NCI-H1105 (cell line): ENCODE data around the gene KNSTRN.
A peak's percentile ranks its signal among the peaks of the same experiment; 100 is the strongest.

Experiments
- DNase-seq: peaks from one replicate; lab custom pipeline; 2025; lab: John Stamatoyannopoulos, UW

KNSTRN gene

DNA sequence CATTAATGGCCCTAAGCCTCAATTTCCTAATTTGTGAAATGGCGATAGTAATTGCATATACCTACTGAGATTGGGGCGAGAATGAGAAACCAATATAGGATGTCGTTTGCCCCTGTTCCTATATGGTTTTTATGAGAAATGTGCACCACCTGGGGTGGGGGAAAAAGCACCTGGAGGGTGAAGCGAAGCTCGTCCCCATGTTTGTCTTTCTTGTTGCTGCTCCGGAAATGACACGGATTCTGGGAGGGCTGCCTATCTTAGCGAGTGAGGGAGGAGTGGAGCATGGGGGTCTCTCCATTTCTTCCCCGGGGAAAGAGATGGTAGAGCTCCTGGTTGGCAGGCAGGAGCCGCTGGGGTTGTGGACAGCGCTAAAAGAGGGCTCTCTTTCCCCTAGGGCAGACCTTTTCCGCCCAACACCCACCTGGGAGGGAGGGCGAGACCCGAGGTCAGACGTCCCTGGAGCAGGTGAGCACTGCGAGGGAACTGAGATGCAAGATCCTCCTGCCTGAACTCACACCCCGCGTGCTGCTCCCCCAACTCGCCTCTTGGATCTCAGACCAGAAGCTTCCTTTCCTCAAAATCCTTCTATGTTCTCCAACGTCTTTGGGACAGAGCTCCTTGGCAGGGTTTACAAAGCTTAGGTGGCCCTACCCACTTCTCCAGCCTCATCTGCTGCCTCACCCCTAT, 52.6 kb downstream of the KNSTRN start:
- DNase-seq = no peak

DNA sequence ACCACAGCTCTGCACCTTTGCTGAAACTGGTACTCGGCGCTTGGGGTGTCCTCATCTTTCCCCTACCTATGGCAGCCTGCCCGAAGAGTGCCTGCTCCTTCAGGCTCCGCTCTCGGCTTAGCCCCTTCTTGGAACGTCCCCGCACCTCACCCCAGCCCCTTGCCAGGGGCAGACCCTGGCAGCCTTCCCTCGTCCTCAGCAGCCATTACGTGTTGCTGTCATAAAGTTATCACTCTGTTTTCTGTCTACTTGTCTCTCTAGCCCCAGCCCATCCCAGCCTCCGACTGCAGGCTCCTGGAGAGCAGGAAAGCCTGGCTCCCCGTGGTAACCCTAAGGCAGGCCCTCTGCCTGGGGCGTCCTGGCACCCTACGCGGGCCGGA, 53.2 kb downstream of the KNSTRN start:
- DNase-seq = no peak

DNA sequence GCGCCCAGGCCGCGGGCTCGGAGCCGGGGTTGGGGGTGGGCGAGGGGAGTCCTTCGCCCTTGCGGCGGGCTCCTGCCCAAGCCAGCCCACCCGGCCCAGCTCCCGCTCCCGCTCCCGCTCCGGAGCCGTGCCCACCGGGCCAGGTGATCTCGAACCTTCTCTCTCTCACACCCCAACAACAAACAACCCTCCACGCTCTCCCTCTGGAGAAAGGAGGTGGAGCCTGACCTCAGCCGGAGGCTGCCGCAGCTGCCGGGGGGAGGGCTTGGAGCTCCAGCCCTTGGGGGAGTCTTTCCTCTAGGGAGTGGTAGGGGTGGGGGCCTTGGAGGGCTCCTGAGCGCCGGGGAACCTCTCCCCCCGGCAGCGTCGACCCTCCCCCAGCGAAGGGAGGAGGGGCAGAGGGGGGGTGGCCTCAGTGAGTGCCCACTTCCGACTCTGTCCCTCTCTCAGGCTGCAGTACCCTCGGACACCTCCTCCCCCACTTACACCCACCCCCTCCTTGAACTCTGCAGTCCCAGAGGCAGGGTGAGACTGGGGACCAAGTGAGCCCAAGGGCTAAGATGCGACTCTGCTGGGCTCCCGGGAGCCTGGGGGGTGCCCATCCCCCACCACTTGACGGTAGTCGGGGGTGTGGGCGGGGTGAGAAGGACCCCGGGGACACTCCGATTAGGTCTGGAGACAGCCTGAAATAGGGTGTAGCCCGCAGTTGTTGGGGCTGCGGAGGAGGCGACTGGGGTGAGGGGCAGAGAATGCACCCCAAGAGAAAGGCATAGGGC, 53.8 kb downstream of the KNSTRN start:
- no peak for DNase-seq

DNA sequence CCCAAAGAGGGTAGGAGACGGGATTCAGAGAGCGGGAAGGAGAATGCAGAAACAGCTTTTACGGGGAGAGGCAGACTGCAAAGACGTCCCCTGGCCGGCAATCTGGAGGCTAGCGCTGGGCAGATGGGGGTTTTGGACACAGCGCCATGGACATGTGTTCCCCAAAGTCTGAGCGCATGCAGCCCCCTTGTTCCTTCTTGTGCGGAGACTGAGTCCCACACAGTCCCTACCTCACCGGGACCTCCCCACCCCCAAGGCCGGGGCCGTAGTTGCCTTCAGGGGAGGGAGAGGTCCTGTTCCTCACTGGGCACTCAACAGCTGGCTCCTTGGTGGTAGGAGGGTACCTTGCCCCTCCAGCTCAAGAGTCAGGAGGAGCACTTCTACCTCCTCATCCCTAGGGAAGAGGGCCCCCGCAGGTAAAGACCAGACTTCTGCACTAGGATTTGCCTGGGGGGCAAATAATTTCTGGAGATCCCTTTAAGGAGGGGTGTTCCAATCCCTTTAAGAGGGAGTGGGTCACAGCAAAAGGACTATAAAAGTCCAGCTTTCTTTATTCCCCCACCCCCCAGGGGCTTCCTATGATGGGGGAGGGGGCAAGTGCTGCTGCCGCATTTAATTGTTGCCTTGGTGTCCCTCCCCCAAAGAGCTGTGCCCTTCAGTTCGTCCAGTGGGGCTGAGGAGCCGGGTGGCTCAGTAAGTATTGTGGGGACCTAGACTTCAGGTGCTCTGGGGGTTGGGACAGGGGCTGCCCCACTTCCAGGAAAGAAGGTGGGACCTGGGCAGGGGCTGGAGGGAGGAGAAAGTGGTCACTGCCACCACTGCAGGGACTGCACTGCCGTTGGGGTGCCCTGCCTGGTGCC, 54.6 kb downstream of the KNSTRN start:
- no peak for DNase-seq

DNA sequence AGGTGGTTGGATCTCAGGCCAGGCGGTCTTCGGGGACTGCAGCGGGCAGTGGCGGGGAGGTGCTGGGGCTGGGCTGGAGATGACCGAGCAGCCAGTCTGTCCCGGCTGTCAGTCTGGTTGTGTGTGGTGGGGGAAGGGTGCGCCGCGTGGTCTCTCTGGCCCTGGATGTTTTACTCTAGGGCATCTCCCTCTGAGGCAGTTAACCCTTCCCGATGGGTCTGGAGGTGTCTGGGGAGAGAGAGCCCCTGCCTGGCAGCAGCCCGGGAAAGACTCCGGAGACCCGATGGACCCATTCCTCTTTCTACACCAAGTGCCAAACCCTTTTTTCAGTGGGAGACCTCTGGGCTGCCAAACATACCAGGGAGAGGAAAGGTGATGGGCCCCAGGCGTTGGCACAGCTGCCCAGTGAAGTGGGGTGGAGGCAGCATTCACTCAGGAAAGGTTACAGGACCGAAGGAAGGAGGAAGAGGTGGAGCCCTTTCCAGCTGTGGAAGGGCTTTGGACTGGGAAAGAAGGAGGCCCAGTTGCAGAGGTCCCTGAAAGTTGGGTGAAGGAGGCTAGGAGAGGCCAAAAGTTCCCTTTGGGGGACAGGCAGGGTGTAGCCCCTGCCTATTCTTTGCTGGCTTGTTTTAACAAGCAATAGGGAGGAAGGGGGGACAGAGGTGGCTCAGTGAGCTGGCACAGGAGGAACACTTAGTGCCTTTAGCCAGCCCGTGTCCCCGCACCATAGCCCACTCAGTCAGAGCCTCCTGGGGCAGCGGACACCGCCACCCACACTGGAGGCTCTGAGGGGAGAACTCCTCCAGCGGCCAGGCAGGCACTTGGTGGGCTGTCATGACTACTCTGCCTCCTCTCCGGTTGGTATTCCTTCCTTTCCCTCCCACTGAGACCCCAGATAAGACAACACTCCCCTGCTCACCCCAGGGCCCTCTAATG, 55.5 kb downstream of the KNSTRN start:
- DNase-seq = no peak

DNA sequence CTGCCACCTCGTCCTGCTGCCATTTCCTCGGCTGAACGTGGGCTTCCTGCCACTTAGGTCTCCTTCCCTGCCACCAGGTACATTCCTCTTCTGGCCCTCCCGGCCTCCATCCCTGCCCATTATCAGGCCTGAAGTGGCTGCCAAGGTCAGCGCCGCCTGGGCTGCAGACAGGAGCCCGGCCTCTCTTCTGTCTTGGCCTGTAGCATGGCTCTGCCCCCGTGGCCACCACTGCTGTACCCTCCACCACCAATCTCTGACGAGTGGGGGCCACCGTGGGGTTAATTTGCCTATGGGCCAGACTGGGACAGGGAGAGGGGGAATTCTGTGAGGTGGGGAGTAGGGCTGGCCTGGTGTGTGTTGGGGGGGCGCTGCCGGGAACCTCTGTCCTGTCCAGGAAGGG, 56.2 kb downstream of the KNSTRN start:
- DNase-seq = no peak

DNA sequence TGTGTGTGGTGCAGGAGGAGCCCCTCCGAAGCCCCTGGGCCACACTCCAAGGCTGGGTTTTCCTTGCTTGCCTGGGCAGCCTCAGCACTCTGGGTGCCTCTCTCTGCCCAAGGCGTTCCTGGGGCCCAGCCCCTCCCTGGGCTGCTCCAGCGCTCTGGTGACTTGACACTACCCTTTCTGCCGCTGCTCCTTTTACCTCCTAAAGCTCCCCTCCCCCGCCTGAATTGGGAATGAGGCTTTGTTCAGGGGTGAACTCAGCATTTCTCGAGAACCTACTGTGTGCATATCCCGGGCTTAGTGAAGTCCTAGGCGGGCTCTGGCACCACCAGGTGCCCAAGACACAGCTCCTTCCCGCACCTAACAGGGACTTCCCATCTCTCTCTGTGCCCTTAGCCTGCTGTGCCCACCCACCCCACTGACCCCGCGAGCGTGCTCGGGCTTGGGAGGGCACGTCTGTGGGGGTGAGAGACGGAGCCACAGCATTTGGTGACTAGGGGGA, 57.0 kb downstream of the KNSTRN start:
- no peak for DNase-seq

DNA sequence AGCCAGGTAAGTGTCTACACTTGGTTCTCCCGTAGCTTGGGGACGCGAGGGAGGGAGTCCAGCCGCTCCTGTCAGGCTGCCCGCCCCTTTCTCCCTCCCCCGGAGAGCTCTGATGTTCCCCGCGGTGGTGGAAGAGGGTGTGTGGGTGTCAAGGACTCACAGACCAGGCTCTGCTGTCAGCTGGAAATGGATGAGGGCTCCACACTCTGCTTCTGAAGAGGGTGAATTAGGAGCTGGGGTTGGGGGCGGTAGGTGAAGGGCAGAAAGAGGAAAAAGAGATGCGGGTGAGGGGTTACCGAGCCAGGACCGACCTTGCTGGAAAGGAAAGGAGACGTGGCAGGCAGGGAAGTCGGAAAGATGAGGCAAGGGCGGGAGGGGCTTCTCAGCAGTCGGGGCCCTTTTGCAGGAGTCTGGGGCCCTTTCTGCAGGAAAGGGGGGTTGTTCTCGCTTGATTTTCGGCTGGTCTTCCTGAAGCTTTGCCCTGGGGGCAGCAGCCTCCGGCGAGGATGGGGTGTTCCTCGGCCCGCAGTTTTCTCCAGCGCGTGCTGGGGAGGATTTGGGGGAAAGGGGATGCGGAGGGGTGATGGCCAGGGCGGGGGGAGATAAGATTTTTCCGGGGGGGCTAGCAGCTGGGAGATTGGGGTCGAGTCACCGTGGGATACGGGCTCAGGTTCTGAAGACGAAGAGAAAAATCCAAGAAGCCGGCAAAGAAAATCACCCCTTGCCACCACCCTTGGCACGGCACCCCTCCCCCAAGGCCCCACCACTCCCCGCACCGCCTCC, 57.6 kb downstream of the KNSTRN start:
- DNase-seq = no peak

DNA sequence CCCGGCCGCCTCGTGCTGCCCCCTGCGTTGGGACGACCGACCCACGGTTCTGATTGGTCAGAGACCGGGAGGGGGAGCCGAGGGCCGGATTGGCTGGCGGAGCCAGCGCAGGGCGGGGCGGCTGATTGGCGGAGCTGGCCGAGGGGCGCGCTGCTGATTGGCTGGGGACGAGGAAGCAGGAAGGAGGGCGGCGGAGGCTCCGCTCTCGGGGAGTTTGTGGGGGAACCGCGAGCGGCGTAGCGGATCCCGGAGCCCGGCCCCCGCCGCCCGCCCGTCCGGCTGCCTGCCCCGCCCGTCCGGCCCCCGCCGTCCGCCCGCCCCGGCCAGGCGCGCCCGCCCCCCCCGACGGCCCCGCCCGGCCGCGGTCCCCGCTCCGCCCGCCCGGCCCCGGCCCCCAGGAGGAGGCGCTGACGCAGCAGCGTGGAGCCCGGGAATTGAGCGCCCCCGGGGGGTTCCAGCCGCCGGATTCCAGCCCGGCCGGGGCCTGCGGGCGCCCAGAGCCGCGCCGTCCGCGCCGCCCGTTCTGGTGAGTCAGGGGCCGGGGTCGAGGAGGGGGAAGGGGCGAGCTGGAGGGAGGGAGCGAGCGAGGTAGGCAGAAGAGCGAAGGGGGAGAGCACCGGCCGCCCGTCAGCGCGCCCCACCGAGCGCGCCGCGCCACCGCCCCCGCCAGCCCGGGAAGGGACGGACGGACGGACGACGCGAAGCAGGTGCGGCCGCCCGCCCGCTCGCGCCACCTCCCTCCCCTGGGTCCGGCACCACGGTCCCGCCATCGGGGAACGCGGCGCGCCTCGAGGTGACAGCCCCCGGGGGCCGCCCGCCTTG, 58.4 kb downstream of the KNSTRN start, which contains the start of gene BAHD1:
Gene BAHD1, plus strand, starts transcription at position 211 of the 822 bp plus-strand sequence. CDS start 17,512 bp downstream, outside the sequence.
- peak; percentile 67 for DNase-seq

DNA sequence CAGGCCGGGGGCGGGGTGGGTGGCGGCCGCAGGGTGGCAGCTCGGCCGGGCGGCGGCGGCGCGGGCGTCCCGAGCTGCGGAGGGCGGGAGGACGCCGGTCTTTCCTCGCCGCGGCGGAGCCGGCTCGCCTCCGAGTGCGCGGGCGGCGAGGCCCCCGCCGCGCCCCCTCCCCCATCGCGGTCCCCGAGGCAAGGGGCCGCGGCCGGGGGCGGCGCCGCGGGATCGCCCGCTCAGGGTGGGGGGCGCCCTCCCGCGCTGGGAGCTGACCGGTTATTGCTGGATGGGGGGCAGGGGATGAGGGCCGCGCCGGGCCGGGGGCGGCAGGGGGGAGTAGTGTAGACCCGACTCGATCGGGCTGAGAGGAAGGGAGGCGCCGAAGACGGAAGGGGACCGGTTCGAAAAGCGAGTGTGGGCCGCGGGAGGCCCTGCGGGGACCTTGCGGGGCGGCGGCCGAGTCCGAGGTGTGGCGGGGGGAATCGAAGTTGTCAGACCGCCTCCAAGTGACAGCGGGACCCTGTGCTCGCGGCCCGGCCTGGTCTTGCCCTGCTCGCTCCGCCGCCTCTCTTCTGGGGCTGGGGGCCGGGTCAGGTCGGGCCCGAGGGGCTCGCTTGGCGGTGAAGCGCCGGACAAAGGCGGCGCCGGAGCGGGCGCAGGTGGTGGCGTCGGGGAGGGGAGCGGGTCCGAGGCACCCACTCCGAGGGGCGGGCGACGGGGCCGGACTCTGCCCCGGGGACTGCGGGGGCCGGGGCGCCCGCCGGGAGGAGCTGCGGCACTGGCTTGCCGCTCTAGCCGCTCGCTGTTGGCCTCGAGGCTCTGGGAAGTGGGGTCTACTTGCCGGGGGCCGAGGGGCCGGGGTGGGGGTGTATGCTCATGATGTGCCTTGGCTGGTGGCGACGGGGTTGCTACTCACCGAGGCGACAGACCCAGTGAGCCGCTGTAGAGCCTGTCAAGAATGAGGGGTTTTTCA, 59.3 kb downstream of the KNSTRN start:
- no peak for DNase-seq

DNA sequence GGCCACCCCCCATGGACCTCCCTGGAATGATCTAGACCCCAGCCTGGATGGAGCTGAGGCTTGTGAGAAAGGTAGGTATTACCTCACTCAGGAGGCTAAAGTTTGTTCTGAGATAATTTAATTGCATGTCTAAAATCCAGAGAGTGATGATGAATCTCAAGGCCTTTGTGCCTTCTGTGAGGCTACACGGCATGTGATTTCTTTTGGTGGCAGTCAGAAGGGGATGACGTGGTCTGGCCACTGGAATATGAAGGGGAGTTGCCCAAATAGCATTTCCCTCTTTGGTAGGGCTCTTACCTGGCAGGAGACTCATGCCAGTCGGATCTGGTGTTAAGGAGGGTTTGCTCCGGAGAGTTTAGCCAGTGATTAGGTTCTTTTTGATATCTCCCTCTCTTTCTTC, 60.7 kb downstream of the KNSTRN start:
- DNase-seq = no peak

DNA sequence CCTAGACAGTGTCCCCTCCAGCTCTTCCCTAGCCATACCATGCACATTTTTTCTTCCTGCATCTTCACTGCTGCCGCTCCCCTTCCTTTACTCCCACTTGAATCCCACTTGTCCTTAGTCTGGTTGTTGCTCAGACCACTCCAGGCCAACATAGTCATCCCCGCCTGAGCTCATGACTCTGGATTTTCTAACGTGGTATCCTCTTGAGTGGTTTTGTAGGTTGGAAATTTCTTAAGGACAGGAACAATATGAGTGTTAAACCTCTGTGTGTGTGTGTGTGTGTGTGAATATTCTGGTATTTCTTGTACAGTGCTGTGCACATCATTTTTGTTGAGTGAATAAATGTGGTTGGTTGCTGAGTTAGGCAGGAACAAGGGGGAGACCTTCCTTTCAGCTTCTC, 61.3 kb downstream of the KNSTRN start:
- no peak for DNase-seq
